ENCODE results near the gene C19orf81.

C19orf81 gene

GRCh38 chr19:50686310-50687032 is 37.2 kb downstream of the C19orf81 start:
- no peak for DNase-seq

DNA sequence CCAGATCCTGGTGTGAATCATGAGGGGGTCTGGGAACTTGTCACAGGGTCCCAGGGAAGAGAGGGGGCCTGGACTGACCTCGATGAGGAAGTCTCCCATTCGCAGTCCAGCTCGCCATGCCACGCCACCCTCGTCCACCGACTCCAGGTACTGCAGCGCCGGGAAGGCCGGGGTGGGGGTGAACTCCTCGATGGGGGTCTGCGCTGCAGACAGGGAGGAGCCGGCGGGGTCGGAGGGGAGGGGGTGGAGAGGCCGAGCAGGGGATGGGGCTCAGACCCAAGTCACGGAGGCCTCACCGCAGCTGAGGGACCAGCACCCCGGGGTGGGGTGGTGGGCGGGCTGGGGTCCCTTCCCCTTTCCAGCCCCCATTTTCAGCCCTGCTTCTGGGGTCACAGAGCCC is 39.5 kb downstream of the C19orf81 start:
- no peak for DNase-seq

GRCh38 chr19:50690439-50690838 is 41.2 kb downstream of the C19orf81 start:
- DNase-seq, result no peak

DNA sequence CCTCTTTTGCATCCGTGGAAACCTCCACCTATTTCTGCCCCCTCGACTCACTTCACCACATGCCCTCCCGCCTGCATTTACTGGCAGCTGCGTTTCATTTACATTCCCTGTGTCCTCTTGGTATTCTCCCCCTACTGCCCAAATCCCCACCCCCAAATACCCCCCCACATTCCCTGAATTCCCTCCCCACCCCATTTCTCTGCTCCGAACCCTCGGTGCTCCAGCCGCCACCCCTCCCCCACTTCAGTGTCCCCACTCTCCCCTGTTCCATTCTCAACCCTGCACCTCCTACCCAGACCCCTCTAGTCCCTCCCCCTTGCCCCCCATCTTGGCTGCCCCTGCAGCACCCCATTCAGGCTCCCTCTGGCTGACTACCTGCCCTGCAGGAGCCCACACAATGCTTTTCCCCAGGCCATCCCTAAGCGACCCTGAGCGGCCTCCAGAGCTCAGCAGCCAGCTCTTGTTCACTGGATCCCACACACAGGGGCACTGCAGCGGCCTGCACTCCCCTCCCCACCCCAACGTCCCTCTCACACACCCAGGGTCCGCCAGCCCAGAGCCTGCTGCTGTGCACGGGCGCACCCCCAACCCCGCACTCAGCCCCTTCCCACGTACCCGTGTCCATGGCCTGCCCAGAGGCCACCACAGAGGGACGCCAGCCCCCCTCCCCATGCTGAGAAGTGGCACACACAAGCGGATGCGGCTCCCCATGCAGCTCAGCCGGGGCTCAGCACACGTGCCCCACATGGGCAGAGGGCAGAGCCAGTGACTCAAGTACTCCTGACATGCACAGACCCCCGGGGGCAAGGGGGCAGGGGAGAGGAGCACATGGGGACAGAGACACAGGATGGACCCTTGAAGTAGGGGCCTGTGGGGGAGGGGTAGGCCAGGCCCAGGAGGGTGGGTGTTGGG is 44.1 kb downstream of the C19orf81 start:
- DNase-seq, result no peak

GRCh38 chr19:50694815-50695145 is 45.5 kb downstream of the C19orf81 start:
- no peak for DNase-seq

DNA sequence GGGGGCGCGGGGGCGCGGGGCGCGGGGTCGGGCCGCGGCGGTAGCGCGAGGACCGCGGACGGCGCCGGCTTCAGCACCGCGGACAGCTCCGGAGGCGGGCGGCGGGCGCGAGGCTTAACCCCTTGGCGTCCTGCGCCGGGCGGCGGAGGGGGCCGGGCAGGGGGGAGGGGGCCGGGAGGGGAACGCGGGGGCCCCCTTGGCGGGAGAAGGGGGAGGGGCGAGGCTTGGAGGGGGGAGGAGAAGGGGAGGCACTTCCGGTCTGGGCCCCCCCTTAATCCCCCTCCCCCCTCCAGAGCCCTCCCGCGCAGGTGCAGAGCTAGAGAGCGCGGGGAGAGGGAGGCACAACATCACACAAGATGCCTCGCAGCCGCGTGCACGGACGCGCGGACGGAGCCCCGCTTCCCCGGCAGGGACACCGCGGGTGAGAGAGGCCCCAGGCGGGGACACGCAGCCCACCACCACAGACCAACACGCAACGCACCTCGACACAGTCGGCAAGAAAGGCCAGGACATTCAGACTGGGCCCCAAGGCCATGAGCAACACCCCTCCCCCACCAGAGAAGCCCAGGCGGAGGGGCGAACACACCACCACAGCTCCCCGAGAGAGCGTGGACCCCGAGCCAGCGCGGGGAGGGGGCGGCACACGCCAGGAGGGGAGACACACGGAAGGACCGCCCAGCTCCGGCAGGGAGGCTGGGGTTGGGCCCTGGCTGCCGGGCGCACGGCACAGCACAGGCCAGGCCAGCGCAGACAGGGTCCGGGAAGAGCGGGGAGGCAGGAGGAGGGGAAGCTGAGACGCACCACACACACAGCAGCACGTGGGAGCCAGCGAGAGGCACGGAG is 46.2 kb downstream of the C19orf81 start:
- DNase-seq, result no peak

GRCh38 chr19:50696094-50696483 is 46.8 kb downstream of the C19orf81 start:
- no peak for DNase-seq

DNA sequence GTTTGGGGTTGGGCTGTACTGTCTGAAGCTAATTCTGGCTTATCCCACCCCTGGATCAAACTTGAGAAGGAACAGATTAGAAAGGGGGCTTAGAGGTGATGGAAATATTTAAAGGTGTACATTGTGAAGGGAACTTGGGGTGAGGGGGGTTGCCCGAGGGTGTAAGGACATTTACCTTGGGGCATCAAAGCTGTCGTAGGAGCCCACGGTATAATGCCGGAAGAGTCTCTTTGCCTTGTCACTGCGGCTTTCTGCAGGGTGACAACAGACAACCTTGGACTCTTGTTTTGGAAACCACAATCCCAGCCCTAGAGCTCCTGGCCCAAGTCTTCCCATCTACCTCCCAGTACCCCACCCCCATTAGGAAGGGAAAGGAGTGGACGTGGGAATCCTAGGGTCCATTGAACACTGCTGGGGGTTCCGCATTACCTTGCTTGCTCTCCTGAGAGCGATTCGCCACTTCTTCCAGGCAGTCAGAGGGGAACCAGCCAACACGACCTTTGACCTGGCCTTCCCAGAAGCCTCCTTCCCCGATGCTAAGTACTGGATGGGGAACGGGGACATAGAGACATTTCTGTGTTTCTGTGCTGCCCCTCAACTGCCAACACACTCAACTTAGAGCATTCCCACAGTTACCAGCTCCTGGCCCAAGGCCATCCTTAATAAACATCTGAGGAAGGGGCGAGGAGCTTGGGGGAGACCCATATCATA is 48.3 kb downstream of the C19orf81 start:
- DNase-seq, result no peak

- no peak for DNase-seq
Measured at GRCh38 chr19:50701367-50701985, 52.2 kb downstream of the C19orf81 start.

GRCh38 chr19:50702158-50702870 is 53.1 kb downstream of the C19orf81 start:
- no peak for DNase-seq

- DNase-seq, result no peak
Measured at GRCh38 chr19:50702871-50703829, 53.9 kb downstream of the C19orf81 start.

DNA sequence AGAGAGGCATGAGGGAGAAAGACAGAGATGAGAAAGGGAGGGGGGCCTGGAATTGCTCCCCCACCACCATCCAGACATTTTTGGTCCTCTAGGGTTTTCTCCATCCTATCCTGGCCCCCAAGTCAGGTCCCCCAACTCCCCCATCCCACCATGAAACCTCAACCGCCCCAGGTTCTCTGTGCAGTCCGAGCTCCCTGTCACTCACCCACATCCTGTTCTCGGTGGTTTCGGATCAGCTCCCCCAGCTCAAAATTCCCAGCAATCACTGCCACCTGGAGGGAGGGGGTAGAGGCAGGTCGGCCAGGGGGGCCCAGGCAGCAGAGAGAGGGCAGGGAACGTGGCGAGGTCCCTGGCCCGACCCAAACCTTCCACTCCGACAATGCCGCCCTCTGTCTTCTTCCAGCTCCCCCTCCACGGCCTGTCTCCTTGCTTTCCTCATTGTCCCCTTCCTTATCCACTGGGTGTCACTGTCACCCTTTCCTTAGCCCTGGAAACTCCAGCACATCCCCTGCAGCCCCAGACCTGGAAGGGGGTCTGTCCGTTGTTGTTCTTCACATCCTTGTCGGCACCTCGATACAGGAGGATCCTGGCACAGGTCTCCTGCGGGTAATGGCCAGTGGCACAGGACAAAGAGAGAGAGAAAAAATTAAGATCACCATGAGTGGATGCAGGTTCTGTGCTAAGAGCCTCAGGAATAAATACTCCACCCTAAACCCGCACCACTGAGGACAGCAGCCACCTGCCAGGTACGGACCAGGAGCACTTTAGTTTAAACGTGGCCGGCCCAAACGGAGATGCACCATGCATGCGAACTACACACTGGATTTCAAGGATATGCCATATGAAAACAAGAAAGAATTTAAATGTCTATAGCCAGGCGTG is 54.9 kb downstream of the C19orf81 start:
- DNase-seq, result no peak

DNA sequence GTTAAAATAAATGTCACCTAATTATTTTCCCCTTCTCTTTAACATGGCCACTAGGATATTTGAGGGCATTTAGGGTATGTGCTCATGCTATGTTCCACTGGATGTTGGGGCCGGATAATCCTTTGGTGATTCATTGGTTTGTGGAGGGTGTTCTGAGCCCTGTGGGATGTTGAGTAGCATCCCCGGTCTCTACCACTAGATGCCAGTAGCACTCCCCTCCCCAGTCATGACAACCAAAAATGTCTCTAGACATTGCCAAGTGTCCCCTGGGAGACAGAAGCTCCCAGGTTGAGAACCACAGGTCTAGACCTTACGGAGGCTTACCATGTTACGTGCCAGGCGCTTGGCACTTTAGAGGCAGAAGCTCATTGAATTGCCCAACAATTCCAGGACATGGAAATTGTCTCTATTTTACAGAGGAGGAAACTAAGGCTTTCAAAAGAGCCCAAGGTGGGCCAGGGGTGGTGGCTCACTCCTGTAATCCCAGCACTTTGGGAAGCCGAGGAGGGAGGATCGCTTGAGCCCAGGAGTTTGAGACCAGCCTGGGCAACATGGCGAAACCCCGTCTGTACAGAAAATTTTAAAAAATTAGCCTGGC is 56.3 kb downstream of the C19orf81 start:
- no peak for DNase-seq

DNA sequence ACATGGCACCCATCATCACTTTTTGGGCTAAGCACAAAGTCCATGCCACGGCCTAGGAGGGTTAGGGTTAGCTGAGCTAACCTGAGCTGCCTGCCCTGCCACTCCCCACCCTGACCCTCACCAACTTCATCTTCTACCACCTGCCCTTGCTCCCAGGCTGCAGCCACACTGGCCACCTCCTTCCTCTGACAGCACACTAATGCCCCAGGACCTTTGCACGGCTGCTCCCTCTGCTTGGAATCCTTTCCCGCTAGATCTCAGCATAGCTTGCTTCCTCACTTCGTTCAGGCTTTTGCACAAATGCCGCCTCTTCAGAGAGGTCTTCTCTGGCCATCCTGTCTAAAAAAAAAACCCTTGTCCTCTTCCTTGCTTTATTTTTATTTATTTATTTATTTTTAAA is 57.1 kb downstream of the C19orf81 start:
- no peak for DNase-seq

- no peak for DNase-seq
Measured at GRCh38 chr19:50708179-50708879, 59.1 kb downstream of the C19orf81 start.

All from activated CD4-positive, CD25-positive, alpha-beta regulatory T cell (primary cell).